K562 (cell line): Measurements from ENCODE around the gene LDB1. TPM values are rescaled to one million over a fixed set of nuclear protein-coding genes. Genes with fewer than 3 reads are reported as not detected.

Experiments
- BACH1 ChIP-seq: fragments of 200-800 bp; sonication (Bioruptor generic); IDR thresholded peaks from 2 replicates; pipeline ENCODE4 v1.6.1; 2016; ENCODE audit warnings: missing genetic modification characterization, missing compliant biosample characterization
- BDP1 ChIP-seq: IDR thresholded peaks from 3 replicates; pipeline ENCODE4 v1.6.1; 2011; ENCODE audit not compliant: insufficient read length, insufficient read depth
- BHLHE40 ChIP-seq: IDR thresholded peaks from 2 replicates; pipeline ENCODE4 v1.6.1; 2011; ENCODE audit warnings: low read length, improper control_type of control experiment
- CCAR2 ChIP-seq: fragments of 200-400 bp; formaldehyde crosslinking; IDR thresholded peaks from 2 replicates; pipeline ENCODE4 v1.6.1; 2017; ENCODE audit warnings: mild to moderate bottlenecking, low read depth, low read length
- DMBX1 ChIP-seq: fragments of 250-450 bp; sonication (Bioruptor Pico); IDR thresholded peaks from 2 replicates; pipeline ENCODE4 v1.8.0; 2022; ENCODE audit warnings: inconsistent platforms, mild to moderate bottlenecking, moderate library complexity, borderline replicate concordance
- FOXP4 ChIP-seq: sonication (generic); formaldehyde crosslinking; IDR thresholded peaks from 2 replicates; pipeline ENCODE4 v1.8.0; 2022; ENCODE audit warnings: mild to moderate bottlenecking, missing genetic modification reagents, borderline replicate concordance
- FUS ChIP-seq: fragments of 200-400 bp; formaldehyde crosslinking; optimal IDR thresholded peaks from 2 replicates; pipeline ENCODE3; 2017; ENCODE audit warnings: low read depth, low read length
- KAT8 ChIP-seq: fragments of 450-650 bp; IDR thresholded peaks from 2 replicates; pipeline ENCODE4 v1.6.1; 2016; ENCODE audit warnings: low read depth, mild to moderate bottlenecking
- NFXL1 ChIP-seq: fragments of 450-650 bp; formaldehyde crosslinking; IDR thresholded peaks from 2 replicates; pipeline ENCODE4 v1.4.0; 2021; ENCODE audit warnings: mild to moderate bottlenecking
- PHF8 ChIP-seq: fragments of 200-600 bp; sonication (generic); IDR thresholded peaks from 2 replicates; pipeline ENCODE4 v1.6.1; 2012; ENCODE audit warnings: mixed run types, mild to moderate bottlenecking, inconsistent platforms, low read length, moderate library complexity, borderline replicate concordance
- POLR2G ChIP-seq: fragments of 200-400 bp; formaldehyde crosslinking; IDR thresholded peaks from 2 replicates; pipeline ENCODE4 v1.6.1; 2017; ENCODE audit warnings: low read depth, mild to moderate bottlenecking, antibody characterized with exemption, low read length, moderate library complexity
- ZNF717 ChIP-seq: fragments of 250-450 bp; sonication (Bioruptor Pico); IDR thresholded peaks from 2 replicates; pipeline ENCODE4 v1.5.0; 2021
- polyA plus RNA-seq, 8 experiments: library from polyadenylated mRNA; depleted of rRNA in 4 of 8; stranded (reverse) in 5 of 8; unstranded in 3 of 8; fragments of >200 nt; fragmentation: Nextera tagmentation in 2 of 8; fragmentation: Illumina TruSeq in 1 of 8; extraction: Ambion mirVana in 2 of 8; extraction: Trizol in 1 of 8; gene quantifications; 2 replicates each; pipeline versions ENCODE4 v1.2.1 to v1.2.3, GENCODE V29; 2011 to 2014; ENCODE audit warnings: inconsistent platforms in 1 of 8, missing spikeins in 1 of 8
- total RNA-seq, 7 experiments: library from RNA; depleted of rRNA in 6 of 7; stranded (reverse); fragments of >200 nt in 6 of 7; fragmentation: Illumina TruSeq in 2 of 7; extraction: Trizol in 2 of 7; gene quantifications; 2 replicates each; pipeline versions ENCODE4 v1.2.1 to v1.2.3, GENCODE V29; 2011 to 2021; ENCODE audit warnings: low replicate concordance in 1 of 7
- TF ChIP-seq, protein P1 (sequence below): fragments of 250-450 bp; sonication (Bioruptor Pico); IDR thresholded peaks from 2 replicates; pipeline ENCODE4 v1.8.0; 2021; ENCODE audit warnings: moderate library complexity, mild to moderate bottlenecking, inconsistent platforms
- TF ChIP-seq, protein P2 (sequence below), 2 experiments: fragments of 150-350 bp in 1 of 2; IDR thresholded peaks; 2 replicates each; pipeline ENCODE4 v1.6.1; 2012 to 2016; ENCODE audit warnings: low read depth in 2 of 2, low read length in 2 of 2, mild to moderate bottlenecking in 1 of 2, moderate library complexity in 1 of 2
- TF ChIP-seq, protein P3 (sequence below): fragments of 450-650 bp; IDR thresholded peaks from 2 replicates; pipeline ENCODE4 v1.6.1; 2018; ENCODE audit not compliant: partially characterized antibody

Gene LDB1
- total and polyA plus RNA-seq, 9 of the 15 experiments (the other 6 are each of a cell fraction or from before 2014, with no cell fraction given): 1.9 to 137 (median 105) TPM

GRCh38 chr10:102065561-102066398 lies 54.4 kb downstream of the LDB1 start (continued):
- no peak for TF ChIP-seq KAT8
- TF ChIP-seq, protein P1, sequence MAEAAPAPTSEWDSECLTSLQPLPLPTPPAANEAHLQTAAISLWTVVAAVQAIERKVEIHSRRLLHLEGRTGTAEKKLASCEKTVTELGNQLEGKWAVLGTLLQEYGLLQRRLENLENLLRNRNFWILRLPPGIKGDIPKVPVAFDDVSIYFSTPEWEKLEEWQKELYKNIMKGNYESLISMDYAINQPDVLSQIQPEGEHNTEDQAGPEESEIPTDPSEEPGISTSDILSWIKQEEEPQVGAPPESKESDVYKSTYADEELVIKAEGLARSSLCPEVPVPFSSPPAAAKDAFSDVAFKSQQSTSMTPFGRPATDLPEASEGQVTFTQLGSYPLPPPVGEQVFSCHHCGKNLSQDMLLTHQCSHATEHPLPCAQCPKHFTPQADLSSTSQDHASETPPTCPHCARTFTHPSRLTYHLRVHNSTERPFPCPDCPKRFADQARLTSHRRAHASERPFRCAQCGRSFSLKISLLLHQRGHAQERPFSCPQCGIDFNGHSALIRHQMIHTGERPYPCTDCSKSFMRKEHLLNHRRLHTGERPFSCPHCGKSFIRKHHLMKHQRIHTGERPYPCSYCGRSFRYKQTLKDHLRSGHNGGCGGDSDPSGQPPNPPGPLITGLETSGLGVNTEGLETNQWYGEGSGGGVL (CRISPR knock-in tag): no peak
- TF ChIP-seq FUS: peak; percentile 15
- TF ChIP-seq BHLHE40: no peak
- TF ChIP-seq PHF8: peak; percentile 15; the same call in 1 of the 2 replicates
- TF ChIP-seq POLR2G: peak; percentile 63
- TF ChIP-seq FOXP4 (CRISPR knock-in tag): no peak
- TF ChIP-seq DMBX1 (CRISPR knock-in tag): no peak
- no peak for TF ChIP-seq NFXL1 (CRISPR knock-in tag)
- no peak for TF ChIP-seq CCAR2
- TF ChIP-seq BDP1: no peak
- TF ChIP-seq, protein P2, sequence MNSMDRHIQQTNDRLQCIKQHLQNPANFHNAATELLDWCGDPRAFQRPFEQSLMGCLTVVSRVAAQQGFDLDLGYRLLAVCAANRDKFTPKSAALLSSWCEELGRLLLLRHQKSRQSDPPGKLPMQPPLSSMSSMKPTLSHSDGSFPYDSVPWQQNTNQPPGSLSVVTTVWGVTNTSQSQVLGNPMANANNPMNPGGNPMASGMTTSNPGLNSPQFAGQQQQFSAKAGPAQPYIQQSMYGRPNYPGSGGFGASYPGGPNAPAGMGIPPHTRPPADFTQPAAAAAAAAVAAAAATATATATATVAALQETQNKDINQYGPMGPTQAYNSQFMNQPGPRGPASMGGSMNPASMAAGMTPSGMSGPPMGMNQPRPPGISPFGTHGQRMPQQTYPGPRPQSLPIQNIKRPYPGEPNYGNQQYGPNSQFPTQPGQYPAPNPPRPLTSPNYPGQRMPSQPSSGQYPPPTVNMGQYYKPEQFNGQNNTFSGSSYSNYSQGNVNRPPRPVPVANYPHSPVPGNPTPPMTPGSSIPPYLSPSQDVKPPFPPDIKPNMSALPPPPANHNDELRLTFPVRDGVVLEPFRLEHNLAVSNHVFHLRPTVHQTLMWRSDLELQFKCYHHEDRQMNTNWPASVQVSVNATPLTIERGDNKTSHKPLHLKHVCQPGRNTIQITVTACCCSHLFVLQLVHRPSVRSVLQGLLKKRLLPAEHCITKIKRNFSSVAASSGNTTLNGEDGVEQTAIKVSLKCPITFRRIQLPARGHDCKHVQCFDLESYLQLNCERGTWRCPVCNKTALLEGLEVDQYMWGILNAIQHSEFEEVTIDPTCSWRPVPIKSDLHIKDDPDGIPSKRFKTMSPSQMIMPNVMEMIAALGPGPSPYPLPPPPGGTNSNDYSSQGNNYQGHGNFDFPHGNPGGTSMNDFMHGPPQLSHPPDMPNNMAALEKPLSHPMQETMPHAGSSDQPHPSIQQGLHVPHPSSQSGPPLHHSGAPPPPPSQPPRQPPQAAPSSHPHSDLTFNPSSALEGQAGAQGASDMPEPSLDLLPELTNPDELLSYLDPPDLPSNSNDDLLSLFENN (IDR thresholded peaks at IDR 0.05; ENCODE audit: low read depth in 2 of 2, low read length in 2 of 2): no peak
- TF ChIP-seq BACH1: no peak
- TF ChIP-seq ZNF717 (CRISPR knock-in tag): no peak
- TF ChIP-seq, protein P3, sequence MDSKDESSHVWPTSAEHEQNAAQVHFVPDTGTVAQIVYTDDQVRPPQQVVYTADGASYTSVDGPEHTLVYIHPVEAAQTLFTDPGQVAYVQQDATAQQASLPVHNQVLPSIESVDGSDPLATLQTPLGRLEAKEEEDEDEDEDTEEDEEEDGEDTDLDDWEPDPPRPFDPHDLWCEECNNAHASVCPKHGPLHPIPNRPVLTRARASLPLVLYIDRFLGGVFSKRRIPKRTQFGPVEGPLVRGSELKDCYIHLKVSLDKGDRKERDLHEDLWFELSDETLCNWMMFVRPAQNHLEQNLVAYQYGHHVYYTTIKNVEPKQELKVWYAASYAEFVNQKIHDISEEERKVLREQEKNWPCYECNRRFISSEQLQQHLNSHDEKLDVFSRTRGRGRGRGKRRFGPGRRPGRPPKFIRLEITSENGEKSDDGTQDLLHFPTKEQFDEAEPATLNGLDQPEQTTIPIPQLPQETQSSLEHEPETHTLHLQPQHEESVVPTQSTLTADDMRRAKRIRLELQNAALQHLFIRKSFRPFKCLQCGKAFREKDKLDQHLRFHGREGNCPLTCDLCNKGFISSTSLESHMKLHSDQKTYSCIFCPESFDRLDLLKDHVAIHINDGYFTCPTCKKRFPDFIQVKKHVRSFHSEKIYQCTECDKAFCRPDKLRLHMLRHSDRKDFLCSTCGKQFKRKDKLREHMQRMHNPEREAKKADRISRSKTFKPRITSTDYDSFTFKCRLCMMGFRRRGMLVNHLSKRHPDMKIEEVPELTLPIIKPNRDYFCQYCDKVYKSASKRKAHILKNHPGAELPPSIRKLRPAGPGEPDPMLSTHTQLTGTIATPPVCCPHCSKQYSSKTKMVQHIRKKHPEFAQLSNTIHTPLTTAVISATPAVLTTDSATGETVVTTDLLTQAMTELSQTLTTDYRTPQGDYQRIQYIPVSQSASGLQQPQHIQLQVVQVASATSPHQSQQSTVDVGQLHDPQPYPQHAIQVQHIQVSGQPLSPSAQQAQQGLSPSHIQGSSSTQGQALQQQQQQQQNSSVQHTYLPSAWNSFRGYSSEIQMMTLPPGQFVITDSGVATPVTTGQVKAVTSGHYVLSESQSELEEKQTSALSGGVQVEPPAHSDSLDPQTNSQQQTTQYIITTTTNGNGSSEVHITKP: no peak
